NCI-H226 (cell line): ENCODE data around the gene ZNF12.
"Not testable (repeated sequence)": the region's sequence is repeated elsewhere in the genome, so short reads cannot be mapped to it uniquely, and the experiment has no call there.

Experiments
- DNase-seq: peaks from one replicate; pipeline ENCODE4 v3.0.0-alpha.2; 2015

The ZNF12 gene

DNA sequence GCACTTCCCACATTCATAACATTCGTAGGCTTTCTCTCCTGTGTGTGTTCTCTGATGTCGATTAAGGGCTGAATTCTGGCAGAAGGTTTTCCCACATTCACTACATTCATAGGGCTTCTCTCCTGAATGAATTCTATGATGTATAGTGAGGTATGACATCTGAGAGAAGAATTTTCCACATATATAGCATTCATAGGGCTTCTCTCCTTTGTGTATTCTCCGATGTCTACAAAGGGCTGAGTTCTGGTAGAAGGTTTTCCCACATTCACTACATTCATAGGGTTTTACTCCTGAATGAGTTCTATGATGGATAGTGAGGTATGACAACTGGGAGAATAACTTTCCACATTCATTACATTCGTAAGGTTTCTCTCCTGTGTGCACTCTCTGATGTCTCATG is 15.6 kb downstream of the ZNF12 start:
- no peak for DNase-seq

DNA sequence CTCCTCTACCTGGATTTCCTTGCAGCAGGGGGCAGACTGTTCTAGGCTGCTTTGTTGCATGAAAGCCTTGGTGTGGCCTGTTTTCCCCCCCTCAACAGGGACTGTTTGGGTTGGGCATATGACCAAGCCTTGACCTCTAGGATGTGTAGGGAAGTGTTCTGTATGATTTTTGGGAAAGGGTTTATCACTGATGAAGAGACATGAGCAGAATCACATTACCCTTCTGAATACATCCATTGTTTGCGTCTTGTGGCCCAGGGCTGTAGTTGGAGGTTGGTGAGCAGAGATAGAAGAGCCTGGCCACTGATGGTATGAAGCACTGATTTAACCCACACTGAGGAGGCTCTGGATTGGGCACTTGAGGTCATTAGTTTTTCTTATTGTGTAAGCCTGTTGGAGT is 26.6 kb downstream of the ZNF12 start:
- no peak for DNase-seq

DNA sequence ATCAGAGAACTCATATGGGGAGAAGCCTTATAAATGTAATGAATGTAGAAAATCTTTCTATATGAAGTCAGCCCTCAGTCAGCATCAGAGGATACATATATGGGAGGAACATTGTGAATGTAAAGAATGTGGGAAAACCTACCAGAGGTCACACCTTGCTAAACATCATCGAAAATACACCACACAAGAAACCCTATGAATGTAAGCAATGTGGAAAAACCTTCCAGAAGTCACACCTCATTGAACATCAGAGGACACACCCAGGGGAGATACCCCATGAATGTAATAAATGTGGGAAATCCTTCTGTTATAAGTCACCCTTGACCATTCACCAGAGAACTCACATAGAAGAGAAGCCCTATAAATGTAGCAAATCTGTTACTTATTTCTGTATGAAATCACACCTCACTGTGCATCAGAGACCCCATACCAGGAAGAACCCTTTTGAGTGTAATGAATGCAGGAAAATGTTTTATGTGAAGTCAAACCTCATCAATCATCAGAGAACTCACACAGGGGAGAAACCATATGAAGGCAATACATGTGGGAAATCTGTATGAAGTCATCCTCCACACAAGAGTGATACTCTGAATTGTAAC is 30.8 kb downstream of the ZNF12 start:
- DNase-seq = no peak

DNA sequence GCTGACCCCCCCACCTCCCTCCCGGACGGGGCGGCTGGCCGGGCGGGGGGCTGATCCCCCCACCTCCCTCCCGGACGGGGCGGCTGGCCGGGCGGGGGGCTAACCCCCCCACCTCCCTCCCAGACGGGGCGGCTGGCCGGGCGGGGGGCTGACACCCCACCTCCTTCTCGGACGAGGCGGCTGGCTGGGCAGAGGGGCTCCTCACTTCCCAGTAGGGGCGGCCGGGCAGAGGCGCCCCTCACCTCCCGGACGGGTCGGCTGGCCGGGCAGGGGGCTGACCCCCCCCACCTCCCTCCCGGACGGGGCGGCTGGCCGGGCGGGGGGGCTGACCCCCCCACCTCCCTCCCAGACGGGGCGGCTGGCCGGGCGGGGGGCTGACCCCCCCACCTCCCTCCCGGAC is 35.9 kb downstream of the ZNF12 start:
- not testable (repeated sequence) for DNase-seq

DNA sequence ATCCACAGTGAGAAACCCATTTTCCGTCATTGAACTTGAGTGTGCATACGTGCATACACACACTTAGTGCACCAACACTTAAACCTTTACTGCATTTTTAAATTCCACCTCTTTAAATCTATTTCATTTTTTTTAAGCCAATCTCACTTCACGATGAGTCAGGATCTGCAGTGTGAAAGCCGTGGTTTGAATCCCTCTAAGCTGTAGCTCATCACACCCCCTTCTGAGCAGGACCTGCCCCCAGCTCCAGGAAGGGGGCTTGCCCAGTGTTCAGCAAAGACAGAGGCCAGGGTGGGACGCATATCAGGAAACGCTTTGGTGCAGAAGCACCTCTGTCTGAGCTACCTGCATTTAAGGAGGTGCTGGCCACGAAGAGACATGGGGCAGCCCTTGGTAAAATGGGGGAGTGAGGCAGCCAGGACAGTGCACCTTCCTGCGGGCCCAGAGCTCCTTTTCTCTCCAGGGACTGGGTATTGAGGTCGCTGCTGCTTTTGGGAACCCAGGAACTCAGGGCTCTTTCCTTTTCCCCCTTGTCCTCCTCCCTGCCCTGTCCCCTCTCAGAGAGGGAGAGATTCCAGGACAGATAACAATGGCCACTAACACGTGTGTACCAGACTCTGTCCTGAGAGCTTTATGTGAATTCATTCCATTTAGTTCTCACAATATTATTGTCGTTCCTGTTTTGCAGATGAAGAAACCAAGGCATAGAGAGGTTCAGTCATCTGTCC is 48.0 kb downstream of the ZNF12 start:
- no peak for DNase-seq

DNA sequence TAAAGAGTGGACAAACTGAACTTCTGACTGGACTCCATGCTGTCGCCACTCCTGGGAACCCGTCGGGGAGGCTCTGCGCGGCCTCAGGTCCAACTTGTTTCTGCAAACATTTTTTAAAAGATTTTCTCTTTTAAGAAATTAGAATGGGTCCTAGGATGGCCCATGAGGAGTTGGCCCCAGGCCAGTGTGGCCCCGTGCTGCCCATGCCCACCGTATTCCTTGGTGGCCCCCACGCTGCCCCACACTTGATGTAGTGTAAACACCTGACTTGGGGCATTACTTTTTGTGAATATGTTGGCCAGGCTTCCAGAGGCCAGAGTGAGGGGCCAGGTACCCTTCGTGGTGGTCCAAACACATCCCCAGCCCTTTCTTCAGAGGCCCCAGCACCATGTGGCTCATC is 50.3 kb downstream of the ZNF12 start:
- no peak for DNase-seq

DNA sequence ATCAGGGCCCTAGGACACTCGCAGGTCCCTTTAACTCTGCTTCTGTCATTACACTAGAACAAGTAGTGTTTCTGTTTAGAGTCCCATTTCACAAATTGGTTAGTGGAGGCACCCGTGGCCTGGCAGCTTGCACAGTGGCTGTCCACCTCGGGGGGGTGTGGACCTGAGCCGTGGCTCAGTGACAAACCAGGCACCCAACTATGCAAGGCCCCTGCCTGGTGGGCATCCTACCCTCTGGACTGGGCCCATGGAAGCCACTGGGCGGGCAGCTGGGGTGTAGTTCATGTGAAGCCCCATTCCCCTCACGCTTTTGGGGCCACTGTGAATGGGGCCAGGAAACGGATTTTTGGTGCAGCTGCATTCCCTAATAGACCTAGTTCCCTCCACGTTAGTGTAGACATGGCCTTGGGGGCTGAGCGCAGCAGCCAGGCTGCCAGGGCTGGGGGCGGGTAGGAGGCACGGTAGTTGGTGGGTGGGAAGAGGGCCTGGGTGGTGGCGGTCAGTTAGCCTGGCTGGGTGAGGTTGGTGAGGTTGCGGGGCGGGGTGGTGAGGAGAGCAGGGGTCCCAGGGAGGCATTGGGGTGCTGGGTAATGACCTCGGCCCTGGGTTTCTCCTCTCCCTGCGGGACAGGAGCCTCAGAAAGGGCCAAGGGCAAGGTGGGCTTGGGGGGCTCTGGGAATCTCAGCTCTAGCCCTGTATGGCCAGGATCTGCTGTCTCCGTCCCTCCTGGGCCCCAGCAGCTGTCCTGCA is 50.9 kb downstream of the ZNF12 start:
- DNase-seq = no peak

DNA sequence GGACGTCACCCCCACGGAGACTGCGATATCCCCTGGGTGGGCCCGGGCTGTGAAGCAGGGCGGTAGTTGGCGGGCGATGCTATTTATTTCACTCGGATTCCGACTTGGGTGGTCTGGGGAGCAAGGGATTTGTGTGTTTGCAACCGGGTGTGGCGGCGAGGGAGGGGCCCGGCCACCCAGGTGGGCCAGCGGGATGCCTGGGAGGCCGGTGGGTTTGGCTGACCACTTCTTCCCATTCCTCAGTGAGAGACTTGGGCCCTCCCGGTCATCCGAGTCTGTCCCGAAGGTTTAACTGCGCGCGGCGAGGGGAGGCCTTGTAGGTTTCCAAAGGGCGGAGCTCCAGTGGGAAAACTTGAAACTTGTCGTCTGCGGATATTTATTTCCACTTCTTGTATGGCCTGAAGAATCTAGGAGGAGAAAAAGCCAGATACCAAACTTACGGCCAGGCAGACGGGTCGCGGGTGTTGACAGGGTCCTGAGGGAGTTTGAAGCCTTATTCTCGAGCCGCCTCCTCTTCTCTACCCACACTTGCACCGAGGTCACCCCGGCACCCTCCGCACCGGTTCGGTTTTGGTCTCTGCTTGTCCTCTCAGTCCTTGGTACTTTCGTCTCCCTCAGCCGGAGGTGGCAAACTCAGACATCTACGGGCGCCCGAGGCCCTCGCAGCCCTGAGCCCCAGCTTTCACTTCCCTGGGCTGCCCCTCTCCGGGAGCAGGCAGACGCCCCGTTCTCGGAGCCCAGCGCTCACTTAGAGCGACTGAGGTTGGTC is 51.7 kb downstream of the ZNF12 start:
- no peak for DNase-seq

DNA sequence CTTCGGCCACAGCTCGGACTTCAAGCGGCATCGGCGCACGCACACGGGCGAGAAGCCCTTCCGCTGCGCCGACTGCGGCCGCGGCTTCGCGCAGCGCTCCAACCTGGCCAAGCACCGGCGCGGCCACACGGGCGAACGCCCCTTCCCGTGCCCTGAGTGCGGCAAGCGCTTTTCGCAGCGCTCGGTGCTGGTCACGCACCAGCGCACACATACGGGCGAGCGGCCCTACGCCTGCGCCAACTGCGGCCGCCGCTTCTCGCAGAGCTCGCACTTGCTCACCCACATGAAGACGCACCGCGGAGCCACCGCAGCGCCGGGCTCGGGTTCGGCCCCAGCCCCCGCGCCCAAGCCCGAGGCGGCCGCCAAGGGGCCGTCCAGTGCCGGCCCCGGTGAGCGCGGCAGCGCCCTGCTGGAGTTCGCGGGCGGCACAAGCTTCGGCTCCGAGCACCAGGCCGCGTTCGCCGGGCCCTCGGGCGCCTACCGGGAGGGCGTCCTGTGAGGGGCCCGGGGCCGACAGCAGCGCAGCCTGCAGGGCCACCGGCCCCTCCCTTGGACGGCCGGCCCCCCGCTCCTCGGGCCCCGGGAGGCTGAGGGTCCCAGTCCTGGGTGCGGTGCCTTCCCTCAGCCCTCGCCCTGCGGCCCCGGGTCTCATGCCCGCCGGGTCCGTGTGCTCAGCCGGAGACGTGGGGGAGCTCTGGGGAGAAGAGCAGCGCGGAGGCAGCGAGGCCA is 52.5 kb downstream of the ZNF12 start:
- DNase-seq = no peak

DNA sequence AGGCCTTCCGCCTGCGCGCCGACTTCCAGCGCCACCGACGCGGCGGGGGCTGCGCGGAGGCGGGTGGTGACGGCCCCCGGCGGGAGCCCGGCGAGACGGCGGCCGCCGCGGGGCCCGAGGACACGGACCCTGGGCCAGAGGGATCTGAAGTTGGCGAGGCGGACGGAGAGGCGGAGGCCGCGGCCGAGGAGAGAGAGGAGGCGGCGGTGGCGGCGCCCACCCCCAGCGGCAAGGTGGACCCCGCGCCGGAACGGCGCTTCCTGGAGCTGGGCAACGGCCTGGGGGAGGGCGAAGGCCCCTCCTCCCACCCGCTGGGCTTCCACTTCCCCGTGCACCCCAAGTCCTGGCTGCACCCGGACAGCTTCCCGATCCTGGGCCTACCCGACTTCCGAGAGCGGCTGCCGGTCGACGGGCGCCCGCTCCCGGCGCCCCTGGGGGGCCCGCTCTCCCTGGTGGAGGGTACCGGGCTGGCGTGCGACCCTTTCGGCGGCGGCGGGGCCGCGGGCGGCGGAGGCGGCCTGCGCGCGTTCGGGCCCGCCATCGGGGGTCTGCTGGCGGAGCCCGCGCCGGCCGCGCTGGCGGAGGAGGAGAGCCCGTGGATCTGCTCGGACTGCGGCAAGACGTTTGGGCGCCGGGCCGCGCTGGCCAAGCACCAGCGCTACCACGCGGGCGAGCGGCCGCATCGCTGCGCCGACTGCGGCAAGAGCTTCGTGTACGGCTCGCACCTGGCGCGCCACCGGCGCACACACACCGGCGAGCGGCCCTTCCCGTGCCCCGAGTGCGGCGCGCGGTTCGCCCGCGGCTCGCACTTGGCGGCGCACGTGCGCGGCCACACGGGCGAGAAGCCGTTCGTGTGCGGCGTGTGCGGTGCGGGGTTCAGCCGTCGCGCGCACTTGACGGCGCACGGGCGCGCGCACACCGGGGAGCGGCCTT is 53.4 kb downstream of the ZNF12 start:
- DNase-seq = no peak

DNA sequence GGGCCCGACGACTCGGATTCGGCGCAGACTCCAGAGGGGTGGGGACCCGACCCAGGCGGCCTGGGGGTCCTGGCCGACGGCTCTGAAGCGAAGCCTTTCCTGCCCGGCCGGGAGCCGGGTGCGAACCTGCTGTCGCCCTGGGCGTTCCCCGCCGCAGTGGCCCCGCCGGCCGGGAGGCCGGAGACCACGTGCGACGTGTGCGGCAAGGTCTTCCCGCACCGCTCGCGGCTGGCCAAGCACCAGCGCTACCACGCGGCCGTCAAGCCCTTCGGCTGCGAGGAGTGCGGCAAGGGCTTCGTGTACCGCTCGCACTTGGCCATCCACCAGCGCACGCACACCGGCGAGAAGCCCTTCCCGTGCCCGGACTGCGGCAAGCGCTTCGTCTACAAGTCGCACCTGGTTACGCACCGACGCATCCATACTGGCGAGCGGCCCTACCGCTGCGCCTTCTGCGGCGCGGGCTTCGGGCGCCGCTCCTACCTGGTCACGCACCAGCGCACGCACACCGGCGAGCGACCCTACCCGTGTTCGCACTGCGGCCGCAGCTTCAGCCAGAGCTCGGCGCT is 54.2 kb downstream of the ZNF12 start:
- DNase-seq = no peak

DNA sequence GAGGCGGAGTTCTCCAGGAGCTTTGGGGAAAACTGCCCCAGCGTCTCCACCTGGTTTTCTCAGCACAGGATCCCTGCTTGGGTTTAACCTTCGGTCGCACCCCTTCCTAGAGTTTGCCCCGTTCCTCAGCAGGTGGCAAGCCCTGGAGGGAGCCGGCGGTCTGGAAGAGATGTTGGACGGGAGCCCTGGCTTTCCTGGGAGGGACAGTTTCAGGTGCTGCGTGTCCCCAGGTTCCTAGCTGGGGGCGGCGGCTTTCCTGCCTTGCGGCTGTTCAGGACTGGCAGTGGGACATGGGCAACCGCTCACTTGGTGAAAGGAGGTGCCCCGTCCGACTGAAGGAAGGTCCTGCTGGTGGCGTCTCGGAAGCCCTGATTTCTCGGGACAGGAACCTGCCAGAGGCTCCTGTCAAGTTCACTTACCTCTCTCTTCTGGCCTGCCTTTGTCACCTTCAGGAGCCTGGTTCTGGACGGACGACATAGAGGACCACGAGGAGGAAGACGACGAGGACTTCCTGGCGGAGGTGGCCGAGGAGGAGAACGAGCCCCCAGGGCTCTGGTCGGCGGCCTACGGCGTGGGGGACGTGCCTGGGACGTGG is 54.8 kb downstream of the ZNF12 start:
- no peak for DNase-seq

DNA sequence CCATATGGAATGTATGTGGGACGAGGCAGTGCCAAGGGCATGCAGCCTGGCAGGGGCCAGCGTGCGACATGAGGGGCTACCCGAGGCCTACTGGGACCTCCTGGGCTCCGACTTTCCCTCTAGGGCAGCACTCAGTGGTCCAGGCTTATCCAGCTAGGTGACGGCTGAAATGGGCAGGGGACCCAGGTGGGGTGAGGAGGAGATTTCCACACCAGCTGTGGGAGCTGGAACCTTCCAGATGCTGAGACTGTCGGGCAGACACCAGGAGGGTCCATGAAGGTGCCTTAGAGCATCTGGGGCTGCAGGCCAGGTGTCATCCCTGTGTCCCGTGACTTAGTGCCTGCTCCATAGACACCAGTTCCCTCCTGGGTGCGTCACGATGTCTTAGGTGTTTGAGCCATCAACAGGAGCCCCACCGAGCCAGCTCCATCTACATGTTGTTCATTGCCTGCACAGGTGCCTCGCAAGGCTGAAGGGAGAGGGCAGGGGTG is 56.2 kb downstream of the ZNF12 start:
- no peak for DNase-seq

DNA sequence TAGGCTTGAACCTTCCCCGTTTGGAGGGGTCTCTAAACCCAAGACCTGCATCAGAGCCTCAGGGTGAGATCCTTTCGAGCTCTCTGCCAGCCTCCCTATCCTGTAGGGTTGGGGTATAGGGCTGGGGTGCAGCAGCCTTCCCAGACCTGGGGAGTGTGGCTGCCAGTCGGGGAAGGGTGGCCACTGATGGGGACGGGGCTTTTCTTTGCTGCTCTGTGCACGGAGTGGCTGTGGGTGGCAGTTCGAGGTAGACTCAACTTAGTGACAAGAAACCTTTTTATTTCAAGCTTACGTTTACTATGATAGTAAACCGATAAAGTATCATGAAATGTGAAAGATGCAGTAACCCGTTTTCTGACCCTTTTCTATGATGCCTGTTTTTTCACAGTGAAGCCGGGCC is 56.7 kb downstream of the ZNF12 start:
- no peak for DNase-seq

DNA sequence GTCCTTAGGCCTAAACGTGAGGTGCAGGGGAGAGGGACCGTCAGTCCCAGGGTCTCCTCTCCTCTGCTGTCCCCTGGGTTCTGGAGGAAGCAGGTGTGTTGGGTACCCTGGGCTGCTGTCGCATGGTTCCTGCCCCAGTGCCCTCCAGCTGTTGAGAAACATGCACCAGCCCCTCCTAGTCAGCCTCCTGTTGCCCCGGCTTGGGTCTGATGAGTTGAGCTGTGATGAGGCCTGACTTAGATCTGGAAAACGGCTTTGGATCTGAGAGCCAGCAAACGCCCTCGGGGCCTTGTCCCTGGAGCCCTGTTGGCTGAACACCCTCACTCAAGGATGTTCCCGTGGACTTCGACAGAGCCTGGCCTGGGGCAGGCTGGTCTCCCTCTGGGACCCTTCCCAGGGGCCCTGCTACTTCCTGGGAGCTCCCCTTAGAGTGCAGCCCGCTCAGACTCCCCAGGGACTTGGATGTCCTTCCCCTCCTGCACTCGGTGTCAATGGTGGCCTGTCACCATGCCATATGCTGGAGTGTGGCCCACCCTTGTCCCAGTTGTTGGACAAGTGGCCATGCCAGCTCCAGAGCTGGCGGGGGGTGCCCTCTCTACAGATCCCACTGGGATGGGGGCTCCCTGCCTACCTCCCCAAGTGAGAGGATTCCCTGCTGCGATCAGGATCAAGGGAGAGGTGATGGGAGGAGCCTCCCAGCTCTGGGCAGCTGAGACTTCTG is 57.3 kb downstream of the ZNF12 start:
- no peak for DNase-seq

DNA sequence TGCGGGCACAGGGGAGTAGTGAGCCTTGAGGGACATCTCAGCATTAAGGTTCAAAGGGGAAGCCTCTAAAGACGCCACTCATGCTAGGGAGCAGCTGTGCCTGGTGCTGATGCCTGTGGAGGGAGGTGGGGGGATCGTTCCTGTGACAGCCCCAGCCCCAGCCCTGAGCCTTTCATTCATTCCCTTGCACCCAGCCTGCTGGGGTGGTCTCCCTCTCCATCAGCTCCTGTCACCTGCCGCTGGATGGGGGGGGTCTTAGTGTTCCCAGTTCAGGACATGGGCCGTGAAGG is 58.0 kb downstream of the ZNF12 start:
- DNase-seq = no peak

DNA sequence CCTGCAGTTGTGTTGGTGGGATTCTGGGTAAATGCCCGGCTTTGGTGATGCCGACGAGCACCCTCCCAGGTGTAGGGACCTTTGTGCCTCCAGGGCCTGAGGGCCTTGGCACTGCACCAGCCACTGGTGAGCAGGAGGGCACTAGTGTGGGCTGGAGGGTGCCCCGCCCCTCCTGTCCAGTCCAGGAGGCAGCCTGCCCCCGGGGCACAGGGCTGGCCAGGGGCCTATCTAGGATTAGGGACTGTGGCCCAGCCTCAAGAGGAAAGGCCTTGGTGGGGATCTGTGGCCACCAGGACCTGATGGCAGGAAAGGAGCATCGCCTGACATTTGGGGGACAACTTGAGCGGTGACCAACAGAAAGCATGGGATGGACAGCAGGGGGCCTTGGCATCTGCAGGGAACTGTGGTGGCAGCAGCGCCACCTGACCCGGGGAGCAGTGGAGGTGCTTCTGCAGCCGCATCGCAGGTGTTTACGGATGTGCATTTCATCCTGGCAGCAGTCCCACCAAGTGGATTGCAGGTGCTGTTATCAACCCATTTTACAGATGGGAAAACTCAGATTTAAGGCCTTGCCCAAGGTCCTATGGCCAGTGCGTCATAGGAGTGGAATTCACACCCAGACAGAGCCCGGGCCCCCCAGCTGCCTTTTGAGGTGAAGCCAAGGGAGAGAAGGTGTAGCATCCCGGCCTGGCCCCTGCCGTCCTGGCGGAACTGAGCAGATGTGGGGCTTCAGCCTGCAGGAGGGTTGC is 58.5 kb downstream of the ZNF12 start:
- DNase-seq = no peak

DNA sequence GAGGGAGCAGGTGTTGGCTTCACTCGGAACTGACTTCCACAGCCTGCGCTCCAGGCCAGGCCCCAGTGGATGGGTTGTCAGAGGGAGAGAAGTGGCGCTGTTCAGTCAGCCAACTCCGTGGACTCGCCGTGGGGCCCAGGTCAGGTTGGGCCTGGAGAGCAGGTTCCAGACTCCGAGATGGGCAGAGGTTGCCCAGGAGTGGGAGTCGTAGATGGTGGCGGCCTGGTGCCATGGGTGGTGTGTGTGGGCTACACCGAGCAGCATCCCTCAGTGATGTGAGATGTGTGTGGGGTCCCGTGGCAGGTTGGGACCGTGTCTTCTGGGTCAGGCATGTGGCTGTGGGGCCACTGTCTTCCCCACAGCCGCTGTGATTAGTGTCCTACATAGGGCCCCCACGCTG is 59.2 kb downstream of the ZNF12 start:
- no peak for DNase-seq

DNA sequence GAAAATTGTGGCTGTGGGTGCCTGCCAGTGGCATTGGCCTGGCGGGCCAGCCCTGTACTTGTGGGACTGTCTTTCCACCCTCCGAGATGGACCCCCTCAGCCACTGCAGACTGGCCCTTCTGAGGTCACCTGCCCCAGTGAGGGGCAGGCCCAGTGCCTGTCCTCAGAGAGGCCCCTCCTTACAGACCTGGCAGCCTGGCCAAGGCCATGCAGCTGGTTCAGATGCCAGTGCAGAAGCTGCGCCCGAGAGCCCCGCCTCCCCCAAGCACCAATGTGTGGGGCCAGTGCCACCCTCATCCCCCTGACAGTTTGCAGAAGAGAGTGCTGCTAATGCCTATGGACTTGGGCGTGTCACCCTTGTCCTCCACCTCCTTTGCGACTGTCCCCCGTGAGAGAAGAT is 59.7 kb downstream of the ZNF12 start:
- DNase-seq = no peak

DNA sequence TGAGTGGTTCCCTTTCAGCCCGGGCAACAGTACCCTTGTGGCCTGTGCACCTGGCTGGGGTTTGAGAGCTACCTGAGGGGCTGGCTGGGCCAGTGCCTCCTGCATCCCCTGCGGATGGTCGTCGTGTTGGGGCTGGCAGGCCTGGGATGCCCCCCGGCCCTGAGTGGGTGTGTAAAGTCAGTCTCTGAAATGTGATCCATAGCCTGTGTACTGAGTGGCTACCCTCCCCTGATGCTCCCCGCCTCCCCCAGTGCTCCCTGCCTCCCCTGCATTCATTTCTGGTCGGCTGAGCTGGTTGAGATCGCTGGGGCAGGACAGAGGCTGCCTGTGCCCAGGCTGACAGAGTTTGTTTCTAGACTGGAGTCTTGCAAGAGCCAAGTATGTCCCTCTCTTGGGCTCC is 60.3 kb downstream of the ZNF12 start:
- DNase-seq = no peak
